Liver (tissue), 9 donors: ENCODE results near the gene AP1G1. TPM values are rescaled to one million over a fixed set of nuclear protein-coding genes. Genes with fewer than 3 reads are reported as not detected.

Experiments used
- DNase-seq: peaks from one replicate; pipeline ENCODE4 v3.0.0-alpha.2; 2017; ENCODE audit warnings: low spot score
- H3K27ac ChIP-seq, 2 donors: one replicate each; pipeline ENCODE4 v1.7.0; 2013; ENCODE audit warnings: inconsistent platforms in 2 of 2, low read length in 2 of 2, control low read depth in 1 of 2, low read depth in 1 of 2, mild to moderate bottlenecking in 1 of 2
- H3K27me3 ChIP-seq, 4 donors: one replicate each; pipeline versions ENCODE4 v1.6.1 to v1.7.0; 2013; ENCODE audit warnings: low read length in 3 of 4, inconsistent platforms in 1 of 4, mild to moderate bottlenecking in 1 of 4, moderate library complexity in 1 of 4; ENCODE audit not compliant: control insufficient read depth in 4 of 4, insufficient read depth in 4 of 4
- H3K36me3 ChIP-seq, 4 donors: one replicate each; pipeline versions ENCODE4 v1.6.1 to v1.7.0; 2013; ENCODE audit warnings: low read length in 3 of 4, mild to moderate bottlenecking in 3 of 4, low read depth in 1 of 4, moderate library complexity in 1 of 4; ENCODE audit not compliant: control insufficient read depth in 4 of 4, insufficient read depth in 3 of 4
- H3K4me1 ChIP-seq, 4 donors: one replicate each; pipeline versions ENCODE4 v1.6.1 to v1.7.0; 2013; ENCODE audit warnings: low read length in 3 of 4, mild to moderate bottlenecking in 3 of 4, moderate library complexity in 1 of 4; ENCODE audit not compliant: control insufficient read depth in 4 of 4, insufficient read depth in 4 of 4
- H3K4me3 ChIP-seq, 3 donors: one replicate each; pipeline versions ENCODE4 v1.6.1 to v1.7.0; 2013; ENCODE audit warnings: low read length in 3 of 3, control low read depth in 1 of 3, low read depth in 1 of 3, mild to moderate bottlenecking in 1 of 3
- H3K9ac ChIP-seq, 2 donors: one replicate each; pipeline ENCODE4 v1.7.0; 2013; ENCODE audit warnings: low read length in 2 of 2, mild to moderate bottlenecking in 2 of 2, moderate library complexity in 2 of 2, control low read depth in 1 of 2, low read depth in 1 of 2
- H3K9me3 ChIP-seq, 4 donors: one replicate each; pipeline versions ENCODE4 v1.6.1 to v1.7.0; 2013; ENCODE audit warnings: low read length in 3 of 4; ENCODE audit not compliant: control insufficient read depth in 4 of 4
- ATF3 ChIP-seq: IDR thresholded peaks from 2 replicates; pipeline ENCODE4 v1.6.1; 2016; ENCODE audit warnings: antibody characterized with exemption
- CTCF ChIP-seq: fragments of 150-350 bp; IDR thresholded peaks from 2 replicates; pipeline ENCODE4 v1.5.1; 2017; ENCODE audit warnings: improper control_type of control experiment, low read depth, low read length; ENCODE audit not compliant: missing input control
- EGR1 ChIP-seq, 2 donors: IDR thresholded peaks; 2 replicates each; pipeline ENCODE4 v1.6.1; 2016 to 2018; ENCODE audit warnings: antibody characterized with exemption in 2 of 2, low read depth in 2 of 2
- FOXA1 ChIP-seq: IDR thresholded peaks from 2 replicates; pipeline ENCODE4 v1.6.1; 2016; ENCODE audit warnings: antibody characterized with exemption
- FOXA2 ChIP-seq: IDR thresholded peaks from 2 replicates; pipeline ENCODE4 v1.6.1; 2016; ENCODE audit warnings: antibody characterized with exemption
- GABPA ChIP-seq, 2 donors: IDR thresholded peaks in 1 of 2; conservative IDR thresholded peaks in 1 of 2; 2 replicates each; pipeline ENCODE4 v1.6.1; 2016; ENCODE audit warnings: antibody characterized with exemption in 2 of 2, mild to moderate bottlenecking in 1 of 2, moderate library complexity in 1 of 2
- HNF4A ChIP-seq, 2 donors: conservative IDR thresholded peaks; 2 replicates each; pipeline ENCODE4 v1.6.1; 2016; ENCODE audit warnings: antibody characterized with exemption in 2 of 2, mild to moderate bottlenecking in 2 of 2
- HNF4G ChIP-seq: IDR thresholded peaks from 2 replicates; pipeline ENCODE4 v1.6.1; 2016; ENCODE audit warnings: antibody characterized with exemption
- JUND ChIP-seq, 2 donors: IDR thresholded peaks; 2 replicates each; pipeline ENCODE4 v1.6.1; 2016; ENCODE audit warnings: antibody characterized with exemption in 2 of 2
- MAX ChIP-seq: IDR thresholded peaks from 2 replicates; pipeline ENCODE4 v1.6.1; 2016; ENCODE audit warnings: antibody characterized with exemption
- NR2F2 ChIP-seq: IDR thresholded peaks from 2 replicates; pipeline ENCODE4 v1.6.1; 2016; ENCODE audit warnings: antibody characterized with exemption
- RAD21 ChIP-seq, 2 donors: IDR thresholded peaks; 2 replicates each; pipeline ENCODE4 v1.6.1; 2016; ENCODE audit warnings: antibody characterized with exemption in 2 of 2, mild to moderate bottlenecking in 2 of 2
- REST ChIP-seq: IDR thresholded peaks from 2 replicates; pipeline ENCODE4 v1.6.1; 2016; ENCODE audit warnings: antibody characterized with exemption, mild to moderate bottlenecking
- RXRA ChIP-seq, 2 donors: IDR thresholded peaks; 2 replicates each; pipeline ENCODE4 v1.6.1; 2017 to 2018; ENCODE audit warnings: antibody characterized with exemption in 2 of 2, mild to moderate bottlenecking in 1 of 2
- SP1 ChIP-seq: IDR thresholded peaks from 2 replicates; pipeline ENCODE4 v1.6.1; 2018; ENCODE audit warnings: antibody characterized with exemption, mild to moderate bottlenecking
- TAF1 ChIP-seq: conservative IDR thresholded peaks from 2 replicates; pipeline ENCODE4 v1.6.1; 2016; ENCODE audit warnings: antibody characterized with exemption, mild to moderate bottlenecking
- YY1 ChIP-seq: IDR thresholded peaks from 2 replicates; pipeline ENCODE4 v1.6.1; 2016; ENCODE audit warnings: antibody characterized with exemption, mild to moderate bottlenecking
- ZBTB33 ChIP-seq: IDR thresholded peaks from 2 replicates; pipeline ENCODE4 v1.6.1; 2016; ENCODE audit warnings: antibody characterized with exemption
- WGBS: extraction: QIAGEN DNeasy Blood & Tissue Kit; methylation state at CpG from one replicate; pipeline ENCODE4 v1.1.7; 2013; 5-methylcytosine and 5-hydroxymethylcytosine counted together
- polyA plus RNA-seq, 2 donors: library from polyadenylated mRNA; stranded (reverse) in 1 of 2; unstranded in 1 of 2; fragments of 200-250 nt in 1 of 2; fragments of >200 nt in 1 of 2; fragmentation: Nextera tagmentation in 1 of 2; extraction: Ambion mirVana in 1 of 2; gene quantifications; one replicate each; pipeline versions ENCODE4 v1.2.1 to v1.2.3, GENCODE V29; 2013 to 2015
- total RNA-seq, 2 donors: library from RNA; depleted of rRNA; stranded (reverse); fragments of >200 nt; gene quantifications; one replicate each; pipeline ENCODE4 v1.2.3, GENCODE V29; 2014
- donor health status: healthy.
- donor health status: healthy.
- donor health status: healthy.
- donor health status: healthy.
- donor health status: healthy.

The AP1G1 gene
- total and polyA plus RNA-seq, 4 donors: 11.4 to 64.4 (median 32.8) TPM

- H3K27ac ChIP-seq: no peak overlapping the region
- whole genome bisulfite sequencing: 69% methylated on average over 7 of the region's 7 CpGs
- H3K4me1 ChIP-seq: no peaks in the 10 kb centered on the region
- no peak overlapping the region for H3K9ac ChIP-seq
- no peaks in the 10 kb centered on the region for H3K36me3 ChIP-seq
- H3K4me3 ChIP-seq: no peak overlapping the region
- DNase-seq: no peak
- H3K9me3 ChIP-seq: no peaks in the 10 kb centered on the region
- no peaks in the 10 kb centered on the region for H3K27me3 ChIP-seq
- TF ChIP-seq REST (no peak), SP1 (no peak), HNF4A (conservative IDR thresholded peaks at IDR 0.05) (no peak), MAX (no peak), TAF1 (no peak), ZBTB33 (no peak), HNF4G (no peak), RAD21 (IDR thresholded peaks at IDR 0.05) (no peak), ATF3 (no peak), CTCF (no peak), FOXA2 (no peak), EGR1 (IDR thresholded peaks at IDR 0.05; ENCODE audit: low read depth in 2 of 2) (no peak), NR2F2 (no peak), FOXA1 (no peak), RXRA (IDR thresholded peaks at IDR 0.05) (no peak), GABPA (IDR thresholded peaks at IDR 0.05 in 1 of 2, conservative IDR thresholded peaks at IDR 0.05 in 1 of 2) (no peak), JUND (IDR thresholded peaks at IDR 0.05) (no peak), YY1 (no peak)
These were observed 31.4 kb upstream of the AP1G1 start for GRCh38 chr16:71840052-71840451.

GRCh38 chr16:71837150-71837549 is 28.5 kb upstream of the AP1G1 start:
- Histone ChIP-seq H3K4me3 (no peak overlapping the region), H3K9ac (no peak overlapping the region), H3K4me1 (no peaks in the 10 kb centered on the region), H3K27ac (no peak overlapping the region), H3K27me3 (no peaks in the 10 kb centered on the region), H3K9me3 (no peaks in the 10 kb centered on the region), H3K36me3 (no peaks in the 10 kb centered on the region)
- WGBS: 90% methylated on average over 3 of the region's 3 CpGs
- DNase-seq: no peak
- no peak for TF ChIP-seq SP1
- TF ChIP-seq JUND (IDR thresholded peaks at IDR 0.05): no peak
- no peak for TF ChIP-seq FOXA2
- TF ChIP-seq ATF3: no peak
- no peak for TF ChIP-seq EGR1 (IDR thresholded peaks at IDR 0.05; ENCODE audit: low read depth in 2 of 2)
- no peak for TF ChIP-seq HNF4G
- no peak for TF ChIP-seq RXRA (IDR thresholded peaks at IDR 0.05)
- no peak for TF ChIP-seq GABPA (IDR thresholded peaks at IDR 0.05 in 1 of 2, conservative IDR thresholded peaks at IDR 0.05 in 1 of 2)
- TF ChIP-seq RAD21 (IDR thresholded peaks at IDR 0.05): no peak
- TF ChIP-seq MAX: no peak
